H1 (cell line): ENCODE measurements around the gene TOB2.

Experiments
- ATF2 ChIP-seq: IDR thresholded peaks from 2 replicates; pipeline ENCODE4 v1.6.1; 2012; ENCODE audit warnings: low read length, inconsistent platforms
- CREB1 ChIP-seq: IDR thresholded peaks from 2 replicates; pipeline ENCODE4 v1.6.1; 2012; ENCODE audit warnings: inconsistent platforms
- CTCF ChIP-seq, 3 experiments: IDR thresholded peaks; 1 replicate in 2 of 3; 2 replicates in 1 of 3; pipeline versions ENCODE4 v1.5.1 to v1.6.1; 2011; ENCODE audit warnings: low read length in 3 of 3, mild to moderate bottlenecking in 3 of 3, inconsistent platforms in 2 of 3, low read depth in 1 of 3, moderate library complexity in 1 of 3; ENCODE audit not compliant: insufficient read depth in 1 of 3; ENCODE audit errors: control extremely low read depth in 1 of 3
- EP300 ChIP-seq, 2 experiments: IDR thresholded peaks; 1 replicate in 1 of 2; 2 replicates in 1 of 2; pipeline ENCODE4 v1.6.1; 2011 to 2012; ENCODE audit warnings: low read depth in 2 of 2, low read length in 2 of 2, mild to moderate bottlenecking in 2 of 2, borderline replicate concordance in 1 of 2, inconsistent platforms in 1 of 2, moderate library complexity in 1 of 2
- JUN ChIP-seq: IDR thresholded peaks from 2 replicates; pipeline ENCODE4 v1.6.1; 2011; ENCODE audit warnings: low read depth, mild to moderate bottlenecking, improper control_type of control experiment, low read length
- MAX ChIP-seq: IDR thresholded peaks from 2 replicates; pipeline ENCODE4 v1.6.1; 2012; ENCODE audit warnings: inconsistent platforms
- NRF1 ChIP-seq: IDR thresholded peaks from 2 replicates; pipeline ENCODE4 v1.6.1; 2011; ENCODE audit warnings: mild to moderate bottlenecking, low read depth, low read length, improper control_type of control experiment
- POLR2A ChIP-seq, 2 experiments: IDR thresholded peaks; 1 replicate in 1 of 2; 2 replicates in 1 of 2; pipeline ENCODE4 v1.6.1; 2011; ENCODE audit warnings: low read depth in 2 of 2, low read length in 2 of 2, mild to moderate bottlenecking in 2 of 2; ENCODE audit errors: control extremely low read depth in 1 of 2
- SIX5 ChIP-seq: IDR thresholded peaks from 2 replicates; pipeline ENCODE4 v1.6.1; 2011; ENCODE audit warnings: mild to moderate bottlenecking, low read depth, low read length
- TCF12 ChIP-seq: IDR thresholded peaks from 2 replicates; pipeline ENCODE4 v1.6.1; 2011; ENCODE audit warnings: low read depth, mild to moderate bottlenecking, low read length
- USF2 ChIP-seq: IDR thresholded peaks from 2 replicates; pipeline ENCODE4 v1.6.1; 2011; ENCODE audit warnings: low read length, improper control_type of control experiment

GRCh38 chr22:41469218-41469851, 22.7 kb upstream of the TOB2 start:
- TF ChIP-seq CREB1 (no peak), JUN (no peak), SIX5 (no peak), USF2 (no peak), POLR2A (IDR thresholded peaks at IDR 0.05; ENCODE audit: control extremely low read depth in 1 of 2, low read depth in 2 of 2, low read length in 2 of 2) (peak in 1 of 2 experiments; percentile 35; a peak in 1 of 3 replicates), CTCF (IDR thresholded peaks at IDR 0.05; ENCODE audit: control extremely low read depth in 1 of 3, insufficient read depth in 1 of 3, low read depth in 1 of 3, low read length in 3 of 3) (0 out of 4 replicates have a peak, but pooled peaks of 1 of the 3 experiments have one; percentile 12), ATF2 (no peak), EP300 (IDR thresholded peaks at IDR 0.05; ENCODE audit: borderline replicate concordance in 1 of 2, low read depth in 2 of 2, low read length in 2 of 2) (no peak), NRF1 (no peak), TCF12 (no peak), MAX (no peak)
